Epithelial cell of esophagus (primary cell): Measurements from ENCODE around the gene NRXN3.

Experiments
- DNase-seq: peaks from one replicate; pipeline ENCODE4 v3.0.0; 2010; ENCODE audit warnings: low read depth
- H3K4me3 ChIP-seq: 2 replicates; pipeline ENCODE4 v1.5.1; 2011; ENCODE audit warnings: mild to moderate bottlenecking, low read length, control low read depth
- TF ChIP-seq, protein P1 (sequence below): IDR thresholded peaks from 2 replicates; pipeline ENCODE4 v1.5.1; 2011; ENCODE audit warnings: low read depth, mild to moderate bottlenecking, low read length, control low read depth, inconsistent platforms; ENCODE audit not compliant: insufficient read depth; ENCODE audit errors: missing control alignments

NRXN3 gene

DNA sequence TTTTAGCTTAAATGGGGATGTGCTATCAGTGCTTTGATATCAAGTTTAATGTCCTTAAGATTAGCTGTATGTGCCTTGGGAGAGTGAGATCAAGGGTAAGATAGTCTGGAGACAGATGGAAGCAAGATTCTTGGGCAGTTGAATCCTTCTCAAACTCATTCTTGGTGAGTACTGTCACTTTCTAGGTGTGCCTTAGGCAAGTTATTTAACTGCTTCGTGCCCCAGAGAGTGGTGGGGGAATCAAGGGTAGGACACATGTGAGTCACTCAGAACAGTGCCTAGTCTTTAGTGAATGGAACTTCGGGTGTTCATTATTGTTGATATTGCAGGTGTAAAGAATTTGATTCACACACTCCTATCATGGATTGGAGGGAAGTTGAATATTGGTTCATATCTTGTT, 1237.4 kb downstream of the NRXN3 start:
- TF ChIP-seq, protein P1, sequence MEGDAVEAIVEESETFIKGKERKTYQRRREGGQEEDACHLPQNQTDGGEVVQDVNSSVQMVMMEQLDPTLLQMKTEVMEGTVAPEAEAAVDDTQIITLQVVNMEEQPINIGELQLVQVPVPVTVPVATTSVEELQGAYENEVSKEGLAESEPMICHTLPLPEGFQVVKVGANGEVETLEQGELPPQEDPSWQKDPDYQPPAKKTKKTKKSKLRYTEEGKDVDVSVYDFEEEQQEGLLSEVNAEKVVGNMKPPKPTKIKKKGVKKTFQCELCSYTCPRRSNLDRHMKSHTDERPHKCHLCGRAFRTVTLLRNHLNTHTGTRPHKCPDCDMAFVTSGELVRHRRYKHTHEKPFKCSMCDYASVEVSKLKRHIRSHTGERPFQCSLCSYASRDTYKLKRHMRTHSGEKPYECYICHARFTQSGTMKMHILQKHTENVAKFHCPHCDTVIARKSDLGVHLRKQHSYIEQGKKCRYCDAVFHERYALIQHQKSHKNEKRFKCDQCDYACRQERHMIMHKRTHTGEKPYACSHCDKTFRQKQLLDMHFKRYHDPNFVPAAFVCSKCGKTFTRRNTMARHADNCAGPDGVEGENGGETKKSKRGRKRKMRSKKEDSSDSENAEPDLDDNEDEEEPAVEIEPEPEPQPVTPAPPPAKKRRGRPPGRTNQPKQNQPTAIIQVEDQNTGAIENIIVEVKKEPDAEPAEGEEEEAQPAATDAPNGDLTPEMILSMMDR, result no peak
- no peak for DNase-seq
- H3K4me3 ChIP-seq, result no peak overlapping the region

DNA sequence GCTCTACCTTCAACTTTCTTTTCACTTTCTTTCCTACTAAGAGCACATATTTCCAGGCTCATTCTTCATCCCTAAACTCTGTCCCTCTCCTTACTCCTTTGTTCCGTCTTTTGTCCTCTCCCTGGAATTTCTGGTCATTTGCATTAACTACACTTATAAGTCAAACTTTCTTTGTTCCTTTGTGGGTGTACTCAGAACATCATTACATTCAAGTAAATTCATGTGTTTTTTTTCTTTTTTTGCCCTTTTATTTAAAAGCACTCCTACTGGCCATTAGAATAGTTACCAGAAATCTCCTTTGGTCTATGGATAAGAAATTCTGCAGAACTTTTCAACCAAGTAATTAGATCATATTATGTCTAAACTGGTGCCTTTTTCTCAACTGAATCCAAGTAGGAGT, 1238.5 kb downstream of the NRXN3 start:
- TF ChIP-seq, protein P1, result no peak
- DNase-seq, result no peak
- no peak overlapping the region for H3K4me3 ChIP-seq

DNA sequence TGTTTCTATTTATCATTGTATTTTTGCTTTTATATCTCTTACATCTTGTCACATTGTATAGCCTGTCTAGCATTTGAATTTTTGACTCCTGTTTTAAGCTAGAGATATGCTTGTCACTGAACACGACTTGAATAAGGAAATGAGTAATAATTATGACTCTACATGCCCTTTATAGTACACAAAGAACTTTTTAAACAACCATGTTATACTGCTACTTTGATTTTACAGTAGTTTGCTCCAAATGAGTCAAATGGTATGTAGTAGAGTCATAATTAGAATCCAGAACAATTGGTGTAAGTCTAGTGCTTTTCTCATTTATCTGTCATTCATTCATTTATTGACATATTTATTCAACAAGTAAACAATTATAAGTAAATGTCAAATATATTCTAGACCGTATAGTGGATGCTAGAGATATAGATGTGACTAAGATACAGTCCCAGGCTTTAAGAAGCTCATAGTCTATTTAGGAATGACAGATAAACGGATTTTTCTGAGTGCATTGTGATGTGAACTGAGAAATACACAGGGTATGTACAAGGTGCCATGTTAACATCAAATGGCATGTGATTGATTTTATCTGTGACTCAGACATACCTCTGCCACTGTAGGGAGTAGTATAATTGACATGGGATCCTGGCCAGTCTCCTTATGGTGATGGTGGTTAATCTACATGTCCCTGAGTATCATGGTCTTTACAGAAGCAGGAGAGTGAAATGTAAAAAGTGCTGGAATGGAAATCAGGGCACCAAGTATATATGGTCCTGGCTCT, 1241.4 kb downstream of the NRXN3 start:
- peak; percentile 2 for DNase-seq

DNA sequence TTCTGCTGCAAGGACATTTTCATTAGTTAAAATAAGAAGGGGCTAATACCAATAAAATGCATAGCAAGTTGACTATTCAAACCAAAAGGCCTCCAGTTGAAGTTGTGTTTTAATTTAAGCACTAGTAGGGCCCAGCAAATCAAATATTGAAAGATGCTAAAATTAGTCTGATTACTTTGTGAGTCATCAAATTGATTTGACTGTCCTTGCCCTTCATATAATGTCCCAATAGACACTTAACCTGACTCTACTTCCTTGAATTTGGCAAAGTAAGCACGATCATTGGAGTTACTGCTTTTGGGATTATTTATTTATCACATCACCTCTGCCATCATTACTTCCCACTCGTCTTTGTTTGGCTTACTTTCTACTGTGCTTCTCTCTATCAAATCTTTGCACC, 1242.6 kb downstream of the NRXN3 start:
- H3K4me3 ChIP-seq, result no peak overlapping the region
- DNase-seq, result no peak
- TF ChIP-seq, protein P1, result no peak

More for the DNA sequence above, 1241.4 kb downstream of the NRXN3 start:
- no peak overlapping the region for H3K4me3 ChIP-seq
- TF ChIP-seq, protein P1, result no peak

DNA sequence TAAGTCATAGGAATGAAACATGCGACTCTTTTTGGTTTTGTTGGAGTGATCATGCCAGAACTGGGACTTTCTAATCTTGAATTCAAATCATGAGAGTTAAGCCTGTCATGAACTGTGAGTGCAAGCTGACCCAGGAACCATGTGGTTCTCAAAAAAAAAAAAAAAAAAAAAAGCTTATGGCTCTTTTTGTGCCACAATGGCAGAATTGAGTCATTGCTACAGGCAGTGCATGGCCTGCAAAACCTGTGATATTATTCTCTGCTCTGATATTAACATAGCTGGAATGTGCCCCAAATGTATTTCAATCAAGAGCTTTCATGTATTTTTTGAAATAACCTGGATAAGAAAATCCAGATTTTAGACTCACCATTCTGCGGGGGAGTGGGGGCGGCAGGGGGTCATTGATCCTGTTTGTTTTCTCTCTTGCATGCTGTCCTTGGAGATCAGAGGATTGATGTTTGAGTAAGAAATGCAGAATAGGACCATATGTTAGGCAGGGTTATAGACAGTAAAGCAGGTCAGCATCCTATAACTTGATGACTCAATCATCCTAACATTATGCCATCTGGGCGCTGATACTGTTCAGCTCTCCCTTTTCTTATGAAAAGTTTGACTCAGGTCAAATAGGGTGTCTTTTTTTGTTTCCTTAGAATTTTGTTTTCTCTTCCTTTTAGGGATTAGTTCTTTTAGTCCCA, 1243.7 kb downstream of the NRXN3 start:
- TF ChIP-seq, protein P1, result no peak
- H3K4me3 ChIP-seq, result no peak overlapping the region
- no peak for DNase-seq

DNA sequence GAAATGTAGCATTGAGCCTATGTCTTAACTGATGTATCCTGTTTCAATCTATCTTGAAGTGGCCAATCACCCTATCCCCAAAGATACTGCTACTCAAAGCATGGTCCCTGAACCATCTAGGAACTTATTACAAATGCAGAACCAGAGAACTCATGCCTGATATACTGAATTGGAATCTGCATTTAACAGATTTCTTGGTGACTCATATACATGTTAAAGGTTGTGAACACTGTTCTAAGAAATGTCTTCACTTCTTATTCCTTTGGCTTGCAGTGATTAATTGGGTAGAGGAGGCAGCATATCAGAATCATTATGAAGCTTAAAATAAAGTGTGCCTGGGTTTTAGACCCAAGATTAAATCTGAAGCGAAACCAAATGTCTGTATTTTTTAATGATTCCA, 1245.6 kb downstream of the NRXN3 start:
- DNase-seq, result peak; percentile 1
- no peak overlapping the region for H3K4me3 ChIP-seq
- TF ChIP-seq, protein P1, result no peak
